ENCODE measurements around the gene NID1.

- TF ChIP-seq POLR2A (IDR thresholded peaks at IDR 0.05) (no peak), CTCF (IDR thresholded peaks at IDR 0.05) (no peak)
These were observed 19.1 kb downstream of the NID1 start for GRCh38 chr1:236045771-236046170.
